Central memory CD8-positive, alpha-beta T cell (primary cell): Measurements from ENCODE around the gene CD300H.

Source experiments
- ATAC-seq: fragments of 150-1000 bp; cut with Tn5 transposase; replicated peaks from 2 replicates; pipeline ENCODE4 v1.10.0; 2022; ENCODE audit warnings: mild to moderate bottlenecking, moderate FRiP score, moderate number of reproducible peaks; ENCODE audit not compliant: poor library complexity, severe bottlenecking; ENCODE audit errors: extremely low read depth
- DNase-seq, 2 donors: peaks; one replicate each; pipeline ENCODE4 v3.0.0; 2021; ENCODE audit warnings: low spot score in 2 of 2
- H3K27ac Mint-ChIP-seq: one replicate; pipeline ENCODE4 v1.8.0; 2022; ENCODE audit warnings: low read depth, mild to moderate bottlenecking, moderate library complexity, mixed read lengths
- H3K27me3 Mint-ChIP-seq: one replicate; pipeline ENCODE4 v1.8.0; 2022; ENCODE audit warnings: mixed read lengths
- H3K36me3 Mint-ChIP-seq: one replicate; pipeline ENCODE4 v1.8.0; 2022; ENCODE audit warnings: mild to moderate bottlenecking, moderate library complexity, mixed read lengths; ENCODE audit not compliant: insufficient read depth
- H3K4me1 Mint-ChIP-seq: one replicate; pipeline ENCODE4 v1.8.0; 2022; ENCODE audit warnings: mixed read lengths
- H3K4me3 Mint-ChIP-seq: one replicate; pipeline ENCODE4 v1.8.0; 2022; ENCODE audit warnings: mild to moderate bottlenecking, moderate library complexity, mixed read lengths
- H3K9me3 Mint-ChIP-seq: one replicate; pipeline ENCODE4 v1.8.0; 2022; ENCODE audit warnings: mixed read lengths

Gene CD300H

GRCh38 chr17:74599448-74599939 is 32.2 kb upstream of the CD300H start:
- DNase-seq (no peak), ATAC-seq (no peak)
- Mint-ChIP-seq H3K27ac (no peak overlapping the region), H3K36me3 (peaks cover 2% of the 10 kb centered on the region), H3K9me3 (no peaks in the 10 kb centered on the region), H3K4me1 (no peaks in the 10 kb centered on the region), H3K4me3 (no peak overlapping the region), H3K27me3 (peaks cover 71% of the 10 kb centered on the region)

- Mint-ChIP-seq H3K36me3 (peaks cover 2% of the 10 kb centered on the region), H3K9me3 (no peaks in the 10 kb centered on the region), H3K27me3 (peaks cover 71% of the 10 kb centered on the region), H3K27ac (no peak overlapping the region), H3K4me1 (no peaks in the 10 kb centered on the region), H3K4me3 (no peak overlapping the region)
- no peak for ATAC-seq
- no peak for DNase-seq
These were observed 31.7 kb upstream of the CD300H start for GRCh38 chr17:74599023-74599399.

- Mint-ChIP-seq H3K4me1 (no peaks in the 10 kb centered on the region), H3K27ac (no peak overlapping the region), H3K27me3 (peaks cover 71% of the 10 kb centered on the region)
These were observed 31.2 kb upstream of the CD300H start for GRCh38 chr17:74598346-74599022.

GRCh38 chr17:74597069-74597790 is 29.9 kb upstream of the CD300H start:
- H3K4me1 Mint-ChIP-seq: no peaks in the 10 kb centered on the region
- H3K27ac Mint-ChIP-seq: no peak overlapping the region
- H3K4me3 Mint-ChIP-seq: no peak overlapping the region
- no peaks in the 10 kb centered on the region for H3K9me3 Mint-ChIP-seq
- peaks cover 71% of the 10 kb centered on the region for H3K27me3 Mint-ChIP-seq
- H3K36me3 Mint-ChIP-seq: peaks cover 2% of the 10 kb centered on the region
- ATAC-seq: no peak
- no peak for DNase-seq

More at GRCh38 chr17:74598346-74599022, 31.2 kb upstream of the CD300H start:
- peaks cover 2% of the 10 kb centered on the region for H3K36me3 Mint-ChIP-seq
- no peaks in the 10 kb centered on the region for H3K9me3 Mint-ChIP-seq
- no peak overlapping the region for H3K4me3 Mint-ChIP-seq
- no peak for DNase-seq
- ATAC-seq: no peak

- DNase-seq: no peak
- peaks cover 70% of the 10 kb centered on the region for H3K27me3 Mint-ChIP-seq
- H3K9me3 Mint-ChIP-seq: no peaks in the 10 kb centered on the region
- peaks cover 2% of the 10 kb centered on the region for H3K36me3 Mint-ChIP-seq
- no peak overlapping the region for H3K4me3 Mint-ChIP-seq
- no peak overlapping the region for H3K27ac Mint-ChIP-seq
- H3K4me1 Mint-ChIP-seq: no peaks in the 10 kb centered on the region
- ATAC-seq: no peak
These were observed 27.9 kb upstream of the CD300H start for GRCh38 chr17:74595037-74595750.

- Mint-ChIP-seq H3K4me1 (no peaks in the 10 kb centered on the region), H3K4me3 (no peak within 1 kb of the TSS), H3K36me3 (peaks cover 2% of the 10 kb centered on the region), H3K9me3 (no peaks in the 10 kb centered on the region), H3K27me3 (peaks cover 70% of the 10 kb centered on the region), H3K27ac (no peak within 1 kb of the TSS)
- ATAC-seq (no peak), DNase-seq (no peak)
These were observed 25.0 kb upstream of the CD300H start, which contains the start of gene CD300LD for GRCh38 chr17:74592087-74592990. TSS of gene CD300LD (minus strand) at chr17:74592283. CDS start at chr17:74592202, 81 bp downstream.

- Mint-ChIP-seq H3K4me3 (no peak overlapping the region), H3K4me1 (no peaks in the 10 kb centered on the region), H3K27ac (no peak overlapping the region), H3K9me3 (no peaks in the 10 kb centered on the region), H3K27me3 (peaks cover 78% of the 10 kb centered on the region), H3K36me3 (peaks cover 2% of the 10 kb centered on the region)
- DNase-seq (no peak), ATAC-seq (no peak)
These were observed 24.2 kb upstream of the CD300H start for GRCh38 chr17:74591503-74591902.

- no peak for ATAC-seq
- Mint-ChIP-seq H3K27me3 (peaks cover 59% of the 10 kb centered on the region), H3K36me3 (no peaks in the 10 kb centered on the region), H3K4me1 (no peaks in the 10 kb centered on the region), H3K27ac (no peak overlapping the region), H3K9me3 (no peaks in the 10 kb centered on the region), H3K4me3 (no peak overlapping the region)
- no peak for DNase-seq
These were observed 18.4 kb upstream of the CD300H start for GRCh38 chr17:74585711-74586110.

GRCh38 chr17:74584292-74585060 is 17.2 kb upstream of the CD300H start:
- ATAC-seq (no peak), DNase-seq (no peak)
- Mint-ChIP-seq H3K27me3 (peaks cover 47% of the 10 kb centered on the region), H3K27ac (no peak overlapping the region), H3K9me3 (no peaks in the 10 kb centered on the region), H3K36me3 (no peaks in the 10 kb centered on the region), H3K4me3 (no peak overlapping the region), H3K4me1 (no peaks in the 10 kb centered on the region)

GRCh38 chr17:74582633-74583032 is 15.3 kb upstream of the CD300H start:
- Mint-ChIP-seq H3K9me3 (no peaks in the 10 kb centered on the region), H3K27me3 (peaks cover 33% of the 10 kb centered on the region), H3K36me3 (no peaks in the 10 kb centered on the region), H3K4me3 (no peak overlapping the region), H3K27ac (no peak overlapping the region), H3K4me1 (no peaks in the 10 kb centered on the region)
- DNase-seq: no peak
- ATAC-seq: no peak

- Mint-ChIP-seq H3K36me3 (no peaks in the 10 kb centered on the region), H3K4me3 (no peak overlapping the region), H3K27ac (no peak overlapping the region), H3K9me3 (no peaks in the 10 kb centered on the region), H3K4me1 (no peaks in the 10 kb centered on the region), H3K27me3 (peaks cover 33% of the 10 kb centered on the region)
- ATAC-seq (no peak), DNase-seq (no peak)
These were observed 12.6 kb upstream of the CD300H start for GRCh38 chr17:74579900-74580299.
